Cerebellar cortex (tissue), 1 donor: Measurements from ENCODE around the gene CARD14.

ENCODE experiments used
- DNase-seq: peaks from one replicate; pipeline ENCODE4 v3.0.0-alpha.2; 2015; ENCODE audit warnings: low spot score

The CARD14 gene

DNA sequence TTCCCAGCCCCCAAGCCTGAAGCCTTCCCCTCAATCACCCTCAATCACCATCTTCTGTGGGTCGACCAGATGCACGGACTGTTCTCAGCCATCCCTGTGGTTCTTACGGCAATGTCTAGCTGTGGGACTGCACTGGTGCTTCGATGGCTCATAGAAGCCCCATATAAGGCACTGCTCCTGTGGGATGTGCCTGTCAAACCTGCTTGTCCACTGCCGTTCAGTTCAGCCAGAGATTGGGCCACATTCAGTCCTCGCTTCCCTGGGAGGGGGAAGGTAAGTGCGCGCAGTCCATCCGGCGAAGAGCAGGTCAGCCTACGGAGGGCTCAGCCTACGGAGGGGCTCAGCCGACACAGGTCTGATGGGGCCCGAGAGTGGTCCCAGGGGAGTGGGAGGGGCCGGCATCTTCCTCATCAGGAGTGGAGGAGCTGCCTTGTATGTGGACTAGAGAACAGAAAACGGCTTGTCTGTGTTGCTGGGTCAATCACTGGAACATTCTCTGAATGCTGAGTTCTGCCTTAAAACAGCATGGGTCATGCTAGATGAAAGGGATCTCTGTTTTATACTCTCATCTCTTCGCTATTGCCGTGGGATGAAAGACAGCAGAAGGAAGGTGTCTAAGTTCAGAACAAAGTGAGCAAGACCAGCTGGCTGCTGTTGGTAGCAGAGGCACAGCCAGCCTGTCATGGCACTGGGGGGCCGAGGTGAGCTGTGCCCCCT lies at the start of gene CARD14:
TSS of gene CARD14 (plus strand) at position 247 of the 717 bp plus-strand sequence. CDS start 11,409 bp downstream, outside the sequence.
- DNase-seq, result no peak

GRCh38 chr17:80122026-80122575 lies 47.7 kb upstream of the CARD14 start:
- no peak for DNase-seq

- no peak for DNase-seq
Observed at GRCh38 chr17:80122926-80123505, 46.8 kb upstream of the CARD14 start.

- no peak for DNase-seq
Observed at GRCh38 chr17:80123791-80124190, 46.0 kb upstream of the CARD14 start.

- DNase-seq, result peak; percentile 27
Observed at GRCh38 chr17:80124351-80124981, 45.4 kb upstream of the CARD14 start.

DNA sequence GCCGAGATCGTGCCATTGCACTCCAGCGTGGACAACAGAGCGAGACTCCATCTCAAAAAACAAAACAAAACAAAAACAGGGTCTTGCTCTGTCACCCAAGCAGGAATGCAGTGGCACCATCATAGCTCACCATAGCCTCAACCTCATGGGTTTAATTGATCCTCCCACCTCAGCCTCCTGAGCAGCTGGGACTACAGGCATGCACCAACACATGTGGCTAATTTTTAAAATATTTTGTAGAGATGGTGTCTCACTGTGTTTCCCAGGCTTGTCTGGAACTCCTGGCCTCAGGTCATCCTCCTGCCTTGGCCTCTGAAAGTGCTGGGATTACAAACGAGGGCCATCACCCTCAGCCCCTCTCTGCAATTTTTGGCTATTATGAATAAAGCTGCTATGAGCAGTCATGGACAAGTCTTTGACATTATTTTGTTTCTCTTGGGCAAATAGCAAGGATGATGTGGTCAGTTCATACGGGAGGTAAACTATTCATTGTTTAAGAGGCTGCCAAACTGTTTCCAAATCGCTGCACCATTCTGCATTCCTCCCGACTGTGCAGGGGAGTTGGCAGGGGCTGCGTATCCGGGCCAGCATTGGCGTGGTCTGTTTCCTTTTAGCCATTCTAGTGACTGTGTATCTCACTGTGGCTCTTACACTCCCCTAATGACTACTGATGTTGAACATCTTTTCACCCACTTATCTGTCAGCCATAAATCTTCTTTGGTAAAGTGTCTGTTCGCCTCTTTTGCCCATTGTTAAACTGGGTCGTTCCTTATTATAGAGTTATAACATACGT lies 44.0 kb upstream of the CARD14 start:
- no peak for DNase-seq

DNA sequence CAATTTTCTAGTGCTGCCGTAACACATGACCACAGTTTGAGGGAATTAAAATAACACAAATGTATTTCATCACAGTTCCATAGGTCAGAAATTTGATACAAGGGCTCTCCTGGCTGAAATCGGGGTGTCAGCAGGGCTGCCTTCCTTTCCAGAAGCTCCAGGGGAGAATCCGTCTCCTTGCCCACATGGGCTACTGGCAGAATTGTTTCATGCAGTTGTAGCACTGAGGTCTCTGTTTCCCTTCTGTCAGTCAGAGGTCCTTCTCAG lies 43.4 kb upstream of the CARD14 start:
- no peak for DNase-seq

DNA sequence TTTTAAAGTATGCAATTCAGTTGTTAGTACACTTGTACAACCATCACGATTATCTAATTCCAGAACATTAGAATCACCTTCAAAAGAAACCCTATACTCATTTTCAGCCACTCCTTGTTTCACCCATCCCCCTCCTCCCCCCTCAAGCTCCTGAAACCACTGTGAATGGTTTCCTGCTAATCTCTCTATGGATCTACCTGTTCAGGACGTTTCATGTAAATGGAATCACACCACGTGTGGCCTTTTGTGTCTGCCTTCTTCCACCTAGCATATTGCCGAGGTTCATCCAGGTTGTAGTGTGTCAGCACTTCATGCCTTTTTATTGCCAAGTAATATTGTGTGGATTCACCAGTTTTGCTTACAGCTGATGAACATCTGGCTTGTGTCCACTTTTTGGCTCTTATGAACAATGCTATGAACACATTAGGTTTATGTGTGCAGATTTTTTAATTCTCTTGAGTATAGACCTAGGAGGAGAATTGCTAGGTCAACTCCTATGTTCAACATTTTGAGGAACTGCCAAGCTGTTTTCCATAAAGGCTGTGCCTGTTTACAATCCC lies 40.7 kb upstream of the CARD14 start:
- DNase-seq, result no peak

DNA sequence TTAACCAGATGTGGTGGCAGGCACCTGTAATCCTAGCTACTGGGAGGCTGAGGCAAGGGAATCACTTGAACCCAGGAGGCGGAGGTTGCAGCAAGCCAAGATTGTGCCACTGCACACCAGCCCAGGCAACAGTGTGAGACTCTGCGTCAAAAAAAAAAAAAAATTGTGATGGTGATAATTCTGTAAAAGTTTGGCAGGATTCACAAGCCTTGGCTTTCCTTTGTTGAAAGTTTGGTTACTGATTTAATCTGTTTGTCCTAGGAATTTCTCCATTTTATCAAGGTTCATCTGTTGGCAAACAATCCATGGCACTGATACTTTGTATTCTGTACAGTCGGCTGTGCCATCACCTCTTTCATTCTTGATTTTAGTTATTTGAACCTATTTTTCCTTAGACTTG lies 38.8 kb upstream of the CARD14 start:
- no peak for DNase-seq

- DNase-seq, result no peak
Observed at GRCh38 chr17:80132906-80133625, 36.8 kb upstream of the CARD14 start.

- DNase-seq, result no peak
Observed at GRCh38 chr17:80133626-80133970, 36.2 kb upstream of the CARD14 start.

- no peak for DNase-seq
Observed at GRCh38 chr17:80137131-80137530, 32.7 kb upstream of the CARD14 start.

GRCh38 chr17:80138856-80139426 lies 30.9 kb upstream of the CARD14 start:
- DNase-seq, result no peak

DNA sequence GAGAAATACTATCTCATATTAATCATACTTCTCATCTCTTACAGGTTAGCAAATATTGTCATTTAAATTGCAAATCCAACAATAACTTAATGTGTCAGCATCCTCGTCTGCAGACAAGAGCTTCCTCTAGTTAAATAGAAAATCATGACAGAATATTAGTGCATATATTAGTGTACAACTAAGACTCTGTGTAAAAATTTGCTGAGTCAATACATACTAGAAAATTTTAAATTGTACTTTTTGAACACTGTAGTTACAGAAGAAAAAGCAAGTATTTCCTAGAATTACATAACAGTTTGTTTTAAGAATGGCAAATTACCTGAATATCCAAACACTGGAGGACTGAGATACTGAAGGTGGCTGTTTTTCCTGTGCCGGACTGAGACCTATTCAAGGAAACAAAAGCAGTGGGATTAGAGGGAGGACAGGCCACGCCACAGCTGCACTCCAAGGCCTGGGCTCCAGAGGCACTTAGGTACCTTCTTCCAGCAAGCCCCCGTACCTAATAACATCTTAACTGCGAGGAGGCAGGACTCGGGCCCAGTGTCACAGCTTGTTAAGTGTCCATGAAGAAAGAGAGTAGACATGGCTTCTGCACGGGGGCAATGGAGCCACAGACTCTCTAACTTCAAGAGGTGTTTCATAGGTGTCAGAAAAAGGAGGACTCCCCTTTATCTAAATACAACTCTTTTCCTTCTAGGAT lies 28.2 kb upstream of the CARD14 start:
- DNase-seq, result no peak

DNA sequence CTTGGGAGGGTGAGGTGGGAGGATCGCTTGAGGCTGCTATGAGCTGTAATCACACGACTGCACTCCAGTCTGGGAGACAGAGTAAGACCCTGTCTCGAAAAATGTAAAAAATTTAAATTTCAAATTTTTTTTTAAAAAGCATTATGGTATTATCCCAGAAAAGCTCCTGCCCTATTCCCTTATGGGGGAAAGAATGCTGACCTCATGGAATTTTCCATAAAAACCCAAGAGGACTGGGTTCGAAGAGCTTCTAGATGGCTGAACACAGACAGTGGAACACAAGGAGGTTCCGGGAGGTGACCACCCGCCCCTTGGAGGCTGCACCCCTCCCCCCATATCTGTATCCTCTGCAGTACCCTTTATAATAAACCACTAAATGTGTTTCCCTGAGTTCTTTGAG lies 26.9 kb upstream of the CARD14 start:
- no peak for DNase-seq

- DNase-seq, result no peak
Observed at GRCh38 chr17:80145076-80146075, 24.5 kb upstream of the CARD14 start.

- peak; percentile 16 for DNase-seq
Observed at GRCh38 chr17:80146121-80147034, 23.5 kb upstream of the CARD14 start.
